Stimulated activated CD4-positive, alpha-beta T cell treated with anti-CD3 and anti-CD28 coated beads, Interleukin-15, amount 100 ng/mL, for 24 hours (primary cell): ENCODE measurements around the gene FARS2.

Experiments used
- DNase-seq: peaks from one replicate; pipeline ENCODE4 v3.0.0-alpha.2; 2020

The FARS2 gene

GRCh38 chr6:5287205-5287965 is 26.1 kb downstream of the FARS2 start:
- no peak for DNase-seq

GRCh38 chr6:5287966-5288297 is 26.6 kb downstream of the FARS2 start:
- DNase-seq: no peak

- no peak for DNase-seq
Observed at GRCh38 chr6:5290097-5290496, 28.8 kb downstream of the FARS2 start.

DNA sequence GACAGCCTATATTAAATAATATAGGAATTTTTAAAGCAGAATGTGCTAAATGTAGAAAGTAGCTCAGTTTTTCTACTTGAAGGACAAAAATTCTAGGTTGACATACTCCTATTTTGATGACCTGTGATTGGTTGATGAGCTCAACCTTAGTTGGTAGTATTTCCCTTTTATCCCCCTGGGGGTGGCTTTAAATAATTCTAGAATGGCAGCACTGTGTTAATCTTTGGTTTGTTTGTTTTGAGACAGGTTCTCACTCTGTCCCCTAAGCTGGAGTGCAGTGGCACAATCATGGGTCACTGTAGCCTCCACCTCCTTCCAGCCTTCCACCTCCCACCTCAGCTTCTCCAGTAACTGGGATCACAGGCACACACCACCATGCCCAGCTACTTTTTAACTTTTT is 29.2 kb downstream of the FARS2 start:
- DNase-seq: no peak

DNA sequence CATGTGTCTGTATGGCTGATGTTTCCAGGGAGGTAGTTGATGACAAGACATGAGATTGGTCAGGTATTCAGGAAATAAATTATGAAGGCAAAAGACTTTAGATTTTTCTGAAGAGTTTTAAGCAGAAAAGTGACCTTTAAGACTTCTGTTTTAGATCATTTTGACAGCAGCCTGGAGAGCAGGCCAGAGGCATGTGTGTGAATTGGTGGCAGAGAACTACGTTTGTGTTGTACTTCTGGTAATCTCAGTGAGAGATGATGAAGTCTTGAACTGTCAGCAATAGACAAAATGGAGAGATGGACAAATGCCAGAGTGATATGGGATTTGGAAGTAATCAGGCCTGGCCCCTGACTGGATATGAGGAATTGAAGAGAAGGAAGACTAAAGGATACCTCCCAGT is 30.8 kb downstream of the FARS2 start:
- no peak for DNase-seq

DNA sequence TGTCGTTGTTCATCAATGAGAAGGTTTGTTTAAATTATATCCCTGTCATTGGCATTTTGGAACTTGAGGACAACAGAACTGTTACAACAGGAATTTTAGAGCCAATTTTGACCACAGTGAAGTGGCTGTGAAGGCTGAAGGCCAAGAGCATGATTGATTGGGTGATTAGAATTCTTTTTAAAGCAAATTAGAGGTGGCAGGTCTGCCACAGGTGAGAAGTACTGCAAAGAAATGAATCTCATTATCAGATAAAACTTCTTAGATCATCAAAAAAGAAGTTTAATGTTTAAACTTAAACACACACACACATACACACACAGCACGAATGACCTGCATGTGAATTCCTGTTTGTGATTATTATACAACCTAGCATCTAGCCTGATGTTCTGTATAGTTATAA is 32.4 kb downstream of the FARS2 start:
- DNase-seq: no peak

DNA sequence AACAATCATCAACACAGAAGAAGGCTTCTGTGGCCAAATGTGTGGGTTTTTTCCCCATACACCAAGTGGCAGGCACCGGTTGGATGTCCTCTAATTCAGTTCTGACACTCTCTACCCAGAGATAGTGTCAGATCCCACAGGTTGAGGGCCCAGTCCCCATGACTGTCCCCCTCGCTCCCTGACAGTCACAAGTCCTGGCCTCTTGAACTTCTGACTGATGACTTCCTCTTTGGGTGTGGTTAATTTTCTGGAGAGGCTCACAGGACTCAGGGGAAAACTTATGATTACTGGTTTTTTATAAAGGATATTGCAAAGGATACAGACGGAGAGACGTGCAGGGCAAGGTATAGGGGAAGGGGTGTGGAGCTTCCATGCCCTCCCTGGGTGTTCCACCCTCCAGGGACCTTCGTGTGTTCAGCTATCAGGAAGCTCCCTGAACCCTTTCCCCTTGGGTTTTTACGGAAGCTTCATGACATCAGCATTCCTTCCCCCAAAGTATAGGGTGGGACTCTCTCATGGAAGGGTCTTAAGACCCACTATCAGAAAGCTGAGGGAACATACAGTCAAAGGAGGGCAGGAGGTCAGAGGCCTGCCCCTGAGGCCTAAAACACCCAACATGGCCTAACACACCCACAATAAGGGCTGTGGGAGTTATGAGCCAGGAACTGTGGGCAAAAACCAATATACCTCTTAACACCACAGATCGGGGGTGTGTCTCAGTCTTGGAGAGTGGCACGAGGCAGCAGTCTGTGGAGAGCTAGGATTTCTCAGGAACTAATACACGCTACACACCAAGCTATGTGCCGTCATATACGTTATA is 33.3 kb downstream of the FARS2 start:
- DNase-seq: peak; percentile 8

- no peak for DNase-seq
Observed at GRCh38 chr6:5295623-5296022, 34.3 kb downstream of the FARS2 start.

DNA sequence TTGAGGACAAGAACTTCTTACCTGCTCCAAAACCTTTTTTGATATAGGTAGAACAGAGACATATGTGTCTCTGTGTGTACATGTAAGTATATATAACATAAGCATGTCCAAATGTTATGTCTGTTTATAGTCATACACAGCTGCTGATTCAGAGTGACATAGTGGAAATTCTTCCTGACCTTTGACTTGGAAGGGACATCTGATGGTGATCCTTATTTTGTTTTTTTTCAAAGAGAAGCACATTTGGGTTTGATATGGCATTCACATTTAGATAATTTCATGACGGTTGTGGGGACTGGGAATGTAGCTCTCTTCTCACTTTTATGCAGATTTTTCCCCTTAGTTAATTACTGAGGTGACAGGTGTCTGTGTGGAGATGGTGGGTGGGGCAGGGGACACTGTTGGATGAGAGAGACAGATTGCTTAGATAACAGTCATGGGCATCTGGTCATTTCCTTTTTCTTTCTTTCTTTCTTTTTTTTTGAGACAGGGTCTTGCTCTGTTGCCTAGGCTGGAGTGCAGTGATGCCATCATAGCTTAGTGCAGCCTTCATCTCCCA is 39.0 kb downstream of the FARS2 start:
- no peak for DNase-seq

DNA sequence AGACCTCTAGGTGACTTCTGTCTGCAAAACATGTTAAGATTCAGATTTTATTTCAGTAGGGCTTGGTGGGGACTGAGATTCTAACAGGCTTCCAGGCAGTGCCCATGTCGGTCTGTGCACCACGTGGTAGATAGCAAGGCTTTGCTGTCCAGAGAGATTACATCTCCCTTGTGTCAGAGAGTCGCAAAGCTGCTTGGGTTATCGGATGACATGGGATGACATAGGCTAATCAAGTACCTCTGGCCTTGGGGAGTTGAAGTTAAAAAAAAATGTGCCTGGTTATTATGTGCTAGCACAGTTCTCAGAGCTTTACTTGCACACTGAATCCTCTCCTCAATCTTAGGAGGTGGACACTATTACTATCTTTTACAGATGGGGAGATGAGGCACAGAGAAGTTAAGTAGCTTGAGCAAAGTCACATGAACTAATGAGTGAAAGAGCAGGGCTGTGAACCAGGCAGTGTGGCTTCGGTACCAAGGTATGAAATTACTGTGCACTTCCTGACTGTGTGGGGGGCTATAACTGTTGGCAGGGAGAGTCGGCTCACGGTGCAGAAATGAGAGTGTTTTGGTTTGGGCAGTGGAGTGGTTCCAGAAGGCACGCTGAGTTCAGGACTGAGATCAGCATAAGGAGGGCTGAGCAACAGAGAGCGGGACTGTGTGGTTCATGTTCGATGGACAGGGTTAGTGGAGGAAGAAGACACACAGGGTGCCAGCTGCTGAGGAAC is 41.1 kb downstream of the FARS2 start:
- DNase-seq: peak; percentile 64

DNA sequence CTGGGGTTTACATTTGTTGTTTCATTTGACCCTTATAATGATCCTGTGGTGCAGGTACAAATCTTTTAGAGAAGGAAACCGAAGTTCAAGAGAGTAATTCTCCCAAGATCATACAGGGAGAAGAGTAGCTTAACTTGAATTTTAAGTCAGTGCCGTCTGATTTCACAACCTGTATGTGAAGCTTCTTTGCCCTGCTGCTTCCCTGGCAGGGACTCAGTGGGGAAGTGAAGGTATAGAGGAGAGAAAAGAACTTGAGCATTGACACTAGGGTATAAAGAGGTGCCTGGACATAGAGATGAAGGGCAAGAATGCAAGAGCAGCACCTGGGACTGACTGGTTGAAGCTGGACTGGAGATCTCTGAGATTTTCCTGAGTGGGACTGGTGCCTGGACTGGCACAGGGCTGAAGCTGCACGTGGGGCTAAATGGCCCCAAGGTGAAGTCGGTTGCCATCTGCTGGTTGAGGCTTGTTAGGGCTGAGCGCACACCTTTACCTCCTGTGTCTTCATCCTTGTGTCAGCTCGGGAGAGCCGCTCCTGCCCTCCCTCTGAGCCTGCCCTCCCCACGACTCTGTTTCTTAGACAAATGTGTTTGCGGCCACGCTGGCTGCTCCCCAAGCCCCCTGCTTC is 41.8 kb downstream of the FARS2 start:
- DNase-seq: peak; percentile 65

DNA sequence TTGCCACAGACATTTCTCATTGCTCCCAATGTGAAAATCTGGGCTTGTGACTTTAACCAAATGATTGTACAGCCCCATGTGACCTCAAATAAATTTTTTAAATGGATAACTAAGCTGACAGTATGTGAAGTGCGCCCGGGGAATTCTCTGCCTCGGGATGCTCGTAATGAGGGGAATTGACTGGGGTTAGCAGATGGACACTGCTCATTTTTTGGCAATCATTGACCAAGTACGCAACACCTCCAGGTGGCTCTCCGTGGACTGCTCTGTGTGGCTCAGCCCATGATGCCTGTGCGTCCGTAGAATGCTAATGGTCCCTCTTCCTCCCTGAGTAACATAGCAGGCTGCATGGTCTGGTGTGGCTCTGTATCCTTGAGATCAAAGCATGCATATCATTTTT is 42.4 kb downstream of the FARS2 start:
- DNase-seq: no peak

- DNase-seq: no peak
Observed at GRCh38 chr6:5305968-5306626, 44.8 kb downstream of the FARS2 start.

GRCh38 chr6:5307058-5307457 is 45.7 kb downstream of the FARS2 start:
- DNase-seq: no peak

DNA sequence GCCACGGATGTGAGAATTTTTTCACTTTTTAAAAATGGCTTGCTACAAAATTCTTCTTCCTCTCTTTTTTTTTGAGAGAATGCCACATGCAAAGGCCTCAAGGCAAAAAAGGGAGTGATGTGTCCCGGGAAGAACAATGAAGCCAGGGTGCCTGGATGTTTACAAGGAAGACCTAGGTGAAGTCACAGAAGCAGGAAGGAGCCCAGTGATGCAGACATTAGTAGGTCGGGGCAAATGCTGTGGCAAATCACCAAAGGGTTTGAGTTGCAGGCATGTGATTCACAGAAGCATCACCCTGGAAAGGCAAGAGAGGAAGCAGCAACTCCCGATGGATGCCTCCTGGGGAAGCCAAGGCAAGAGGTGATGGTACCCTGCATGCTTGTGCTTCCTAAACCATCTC is 46.8 kb downstream of the FARS2 start:
- no peak for DNase-seq

- DNase-seq: no peak
Observed at GRCh38 chr6:5314191-5314865, 53.0 kb downstream of the FARS2 start.

DNA sequence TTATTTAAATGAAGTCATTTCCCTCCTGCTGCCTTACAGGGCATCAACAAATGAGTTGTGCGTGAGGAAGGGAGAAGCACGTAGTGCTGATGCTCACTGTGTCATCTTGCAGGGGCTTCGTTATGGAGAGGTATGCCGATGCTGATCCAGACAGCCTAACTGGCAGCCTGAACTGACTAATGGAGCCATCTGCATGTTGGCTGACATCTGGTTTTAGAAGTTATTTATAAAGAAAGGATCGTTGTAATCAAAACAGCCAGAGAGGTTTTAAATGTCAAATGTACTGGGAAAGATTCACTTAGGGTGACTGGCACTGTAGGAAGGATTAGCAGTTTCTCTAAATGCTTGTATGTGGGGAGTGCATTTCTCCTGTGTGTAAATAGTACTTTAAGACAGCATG is 54.6 kb downstream of the FARS2 start:
- no peak for DNase-seq

DNA sequence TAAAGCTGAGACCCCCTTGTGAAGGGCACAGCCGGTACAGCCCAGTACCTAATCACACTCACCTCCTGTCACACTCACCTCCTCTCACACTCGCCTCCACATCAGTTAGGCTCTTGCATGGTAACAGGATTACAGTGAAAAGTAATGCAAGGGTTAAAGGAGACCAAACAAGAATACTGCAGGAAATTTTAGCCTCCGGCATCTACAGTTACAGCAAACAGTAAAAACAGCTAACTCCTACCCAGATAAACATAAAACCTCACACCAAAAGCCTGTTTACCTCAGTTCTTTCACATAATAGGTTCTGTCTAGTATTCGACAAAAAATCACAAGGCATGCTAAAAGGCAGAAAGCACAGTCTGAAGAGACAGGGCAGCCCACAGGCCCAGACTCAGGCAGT is 55.6 kb downstream of the FARS2 start:
- no peak for DNase-seq

- no peak for DNase-seq
Observed at GRCh38 chr6:5318617-5319272, 57.4 kb downstream of the FARS2 start.

GRCh38 chr6:5323979-5324378 is 62.7 kb downstream of the FARS2 start:
- no peak for DNase-seq

DNA sequence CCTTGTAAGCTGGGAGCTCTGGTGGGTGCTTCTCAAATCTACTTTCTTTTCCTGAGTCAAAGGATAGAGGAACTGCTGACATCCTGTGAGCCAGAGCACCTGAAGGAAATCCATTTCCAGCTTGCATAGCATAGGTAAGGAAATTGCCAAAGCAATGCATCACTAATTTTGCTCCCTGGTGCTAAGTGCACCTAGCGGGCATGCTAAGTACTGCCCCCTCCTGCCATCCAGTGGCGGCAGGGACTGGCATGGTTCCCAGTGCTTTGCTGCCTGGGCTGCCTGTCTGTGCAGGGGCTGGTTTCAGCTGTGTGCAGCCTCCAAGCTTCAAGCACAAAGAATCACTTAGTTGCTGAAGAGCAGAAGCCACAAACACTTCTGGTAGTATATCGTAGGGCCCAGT is 63.9 kb downstream of the FARS2 start:
- DNase-seq: no peak
